ENCODE measurements around the gene DPP6. TPM values are rescaled to one million over a fixed set of nuclear protein-coding genes. Genes with fewer than 3 reads are reported as not detected.

Gene DPP6
- total RNA-seq, 1 donor from 2014 or later = not detected

GRCh38 chr7:154909241-154910105 lies 857.3 kb downstream of the DPP6 start:
- Mint-ChIP-seq H3K27me3 (peaks cover 14% of the 10 kb centered on the region), H3K36me3 (ENCODE audit: low read depth) (no peaks in the 10 kb centered on the region), H3K4me1 (peaks cover 3% of the 10 kb centered on the region), H3K9me3 (peaks cover 6% of the 10 kb centered on the region), H3K4me3 (no peak overlapping the region), H3K27ac (no peak overlapping the region)
- ATAC-seq (ENCODE audit: low read depth) = no peak
- no peak for TF ChIP-seq CTCF (IDR thresholded peaks at IDR 0.05)
- DNase-seq = no peak
- intact Hi-C loops (cut with micrococcal nuclease) = loop anchor here (5.0 kb wide), 3 partner anchors 43 to 688 kb away; no protein-coding TSS in a partner anchor
- ChIA-PET CTCF (no interaction called here), POLR2A (no interaction called here)

GRCh38 chr7:154910125-154910524 lies 857.9 kb downstream of the DPP6 start:
- intact Hi-C loops (cut with micrococcal nuclease) = loop anchor here (5.0 kb wide), 3 partner anchors 42 to 687 kb away; no protein-coding TSS in a partner anchor
- no peak overlapping the region for H3K4me3 Mint-ChIP-seq
- peaks cover 3% of the 10 kb centered on the region for H3K4me1 Mint-ChIP-seq
- POLR2A ChIA-PET = no interaction called here
- ATAC-seq (ENCODE audit: low read depth) = no peak
- DNase-seq = no peak
- H3K9me3 Mint-ChIP-seq = peaks cover 6% of the 10 kb centered on the region
- H3K27ac Mint-ChIP-seq = no peak overlapping the region
- no peak for TF ChIP-seq CTCF (IDR thresholded peaks at IDR 0.05)
- no peaks in the 10 kb centered on the region for H3K36me3 Mint-ChIP-seq (ENCODE audit: low read depth)
- H3K27me3 Mint-ChIP-seq = peaks cover 16% of the 10 kb centered on the region
- CTCF ChIA-PET = no interaction called here

GRCh38 chr7:154910977-154911376 lies 858.8 kb downstream of the DPP6 start:
- no peak for ATAC-seq (ENCODE audit: low read depth)
- ChIA-PET POLR2A (no interaction called here), CTCF (interaction anchor here (1.2 kb wide), 2 partner anchors 16 to 42 kb away, joined by 3 read pairs; no protein-coding TSS in a partner anchor)
- no peak for TF ChIP-seq CTCF (IDR thresholded peaks at IDR 0.05)
- Mint-ChIP-seq H3K27ac (no peak overlapping the region), H3K36me3 (ENCODE audit: low read depth) (no peaks in the 10 kb centered on the region), H3K9me3 (peaks cover 6% of the 10 kb centered on the region), H3K27me3 (peaks cover 24% of the 10 kb centered on the region), H3K4me3 (no peak overlapping the region), H3K4me1 (peaks cover 3% of the 10 kb centered on the region)
- intact Hi-C loops (cut with micrococcal nuclease) = loop anchor here (5.0 kb wide), 3 partner anchors 41 to 686 kb away; no protein-coding TSS in a partner anchor
- no peak for DNase-seq

- ChIA-PET POLR2A (no interaction called here), CTCF (interaction anchor here (1.2 kb wide), 2 partner anchors 16 to 41 kb away, joined by 3 read pairs; no protein-coding TSS in a partner anchor)
- H3K27ac Mint-ChIP-seq = no peak overlapping the region
- H3K27me3 Mint-ChIP-seq = peaks cover 27% of the 10 kb centered on the region
- TF ChIP-seq CTCF (IDR thresholded peaks at IDR 0.05) = no peak
- DNase-seq (no peak), ATAC-seq (ENCODE audit: low read depth) (no peak)
- H3K9me3 Mint-ChIP-seq = peaks cover 6% of the 10 kb centered on the region
- H3K4me3 Mint-ChIP-seq = no peak overlapping the region
- peaks cover 3% of the 10 kb centered on the region for H3K4me1 Mint-ChIP-seq
- H3K36me3 Mint-ChIP-seq (ENCODE audit: low read depth) = no peaks in the 10 kb centered on the region
- intact Hi-C loops (cut with micrococcal nuclease) = loop anchor here (5.0 kb wide), 3 partner anchors 41 to 686 kb away; no protein-coding TSS in a partner anchor
These were observed 859.2 kb downstream of the DPP6 start for GRCh38 chr7:154911411-154911810.

GRCh38 chr7:154911862-154912455 lies 859.8 kb downstream of the DPP6 start:
- H3K4me3 Mint-ChIP-seq = no peak overlapping the region
- ATAC-seq (ENCODE audit: low read depth) (no peak), DNase-seq (no peak)
- H3K27me3 Mint-ChIP-seq = peaks cover 27% of the 10 kb centered on the region
- TF ChIP-seq CTCF (IDR thresholded peaks at IDR 0.05) = no peak
- ChIA-PET CTCF (interaction anchor here (1.2 to 3.6 kb wide), 3 partner anchors 15 to 433 kb away, joined by 3 to 15 read pairs (median 3); no protein-coding TSS in a partner anchor), POLR2A (no interaction called here)
- peaks cover 3% of the 10 kb centered on the region for H3K4me1 Mint-ChIP-seq
- H3K27ac Mint-ChIP-seq = no peak overlapping the region
- intact Hi-C loops (cut with micrococcal nuclease) = loop anchor here (5.0 kb wide), 3 partner anchors 40 to 685 kb away; no protein-coding TSS in a partner anchor
- H3K9me3 Mint-ChIP-seq = peaks cover 6% of the 10 kb centered on the region
- no peaks in the 10 kb centered on the region for H3K36me3 Mint-ChIP-seq (ENCODE audit: low read depth)

All from activated B cell treated with CpG ODN at 0.5 μM for 24 hours (primary cell).